ENCODE data around the gene RASGRP2. TPM values are rescaled to one million over a fixed set of nuclear protein-coding genes. Genes with fewer than 3 reads are reported as not detected.

The RASGRP2 gene
- total and polyA plus RNA-seq, 10 donors: 148 to 283 (median 213) TPM

DNA sequence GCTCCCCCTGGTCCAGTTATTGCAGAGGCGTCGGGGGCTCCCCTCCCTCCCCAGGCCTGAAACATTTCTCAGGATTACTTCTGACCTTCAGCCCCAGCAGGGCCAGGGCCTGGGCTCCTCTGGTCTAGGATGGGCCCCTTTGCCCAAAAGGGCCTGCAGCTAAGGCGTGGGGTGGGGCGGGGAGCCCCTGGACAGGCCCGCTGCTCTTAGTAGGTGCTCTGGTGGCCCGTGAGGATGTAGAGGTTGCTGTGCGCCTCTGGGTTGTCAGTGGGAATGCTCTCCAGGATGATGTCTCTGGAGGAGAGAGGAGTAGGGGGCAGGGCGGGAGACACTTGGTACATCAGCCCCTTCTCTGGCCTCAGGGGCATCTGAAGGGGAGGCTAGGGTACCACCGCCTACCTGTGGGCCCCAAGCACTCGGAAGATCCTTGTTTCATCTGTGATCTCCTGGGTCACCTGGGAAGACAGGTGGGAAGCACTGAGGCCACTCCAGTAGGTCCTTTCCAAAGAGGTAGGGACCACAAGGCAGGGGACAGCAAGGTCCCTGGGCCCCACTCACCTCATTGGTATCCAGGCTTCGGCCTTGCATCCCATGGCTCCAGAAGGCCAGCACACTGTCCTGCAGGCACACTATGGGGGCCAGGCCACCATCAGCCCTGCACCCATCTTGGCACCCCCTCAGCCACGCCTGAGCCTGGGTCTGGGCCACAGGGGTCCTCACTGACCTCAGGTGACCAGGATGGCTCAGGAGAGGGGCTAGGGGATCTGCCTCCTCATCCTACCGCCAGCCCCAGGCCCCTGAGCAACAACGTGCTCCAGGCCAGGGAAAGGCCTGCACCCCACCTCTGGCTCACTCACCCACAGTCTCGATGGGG is 45.6 kb upstream of the RASGRP2 start:
- H3K27ac ChIP-seq: peak overlapping the region in 2 of 8 donors; percentile 56 to 86
- H3K27me3 ChIP-seq (replicated peaks in 1 of 7): no peaks in the 10 kb centered on the region
- 88 to 95% (median 93%) methylated on average over 10 to 15 of the region's 15 CpGs for WGBS, 5 donors
- peaks cover 0 to 49% (median 32%) of the 10 kb centered on the region in 6 donors for H3K4me1 ChIP-seq
- intact Hi-C loops (cut with DNase I; ENCODE audit: low total_unique reads): loop anchor here (10.0 kb wide), 1 partner anchor 55 kb away; the partner anchor contains the start of gene CDC42BPG
- H3K9me3 ChIP-seq: no peaks in the 10 kb centered on the region
- H3K4me3 ChIP-seq: no peak overlapping the region
- H3K36me3 ChIP-seq: peaks cover 0 to 69% (median 41%) of the 10 kb centered on the region in 6 donors
- DNase-seq: peak; percentile 69
- TF ChIP-seq, protein P1, sequence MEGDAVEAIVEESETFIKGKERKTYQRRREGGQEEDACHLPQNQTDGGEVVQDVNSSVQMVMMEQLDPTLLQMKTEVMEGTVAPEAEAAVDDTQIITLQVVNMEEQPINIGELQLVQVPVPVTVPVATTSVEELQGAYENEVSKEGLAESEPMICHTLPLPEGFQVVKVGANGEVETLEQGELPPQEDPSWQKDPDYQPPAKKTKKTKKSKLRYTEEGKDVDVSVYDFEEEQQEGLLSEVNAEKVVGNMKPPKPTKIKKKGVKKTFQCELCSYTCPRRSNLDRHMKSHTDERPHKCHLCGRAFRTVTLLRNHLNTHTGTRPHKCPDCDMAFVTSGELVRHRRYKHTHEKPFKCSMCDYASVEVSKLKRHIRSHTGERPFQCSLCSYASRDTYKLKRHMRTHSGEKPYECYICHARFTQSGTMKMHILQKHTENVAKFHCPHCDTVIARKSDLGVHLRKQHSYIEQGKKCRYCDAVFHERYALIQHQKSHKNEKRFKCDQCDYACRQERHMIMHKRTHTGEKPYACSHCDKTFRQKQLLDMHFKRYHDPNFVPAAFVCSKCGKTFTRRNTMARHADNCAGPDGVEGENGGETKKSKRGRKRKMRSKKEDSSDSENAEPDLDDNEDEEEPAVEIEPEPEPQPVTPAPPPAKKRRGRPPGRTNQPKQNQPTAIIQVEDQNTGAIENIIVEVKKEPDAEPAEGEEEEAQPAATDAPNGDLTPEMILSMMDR (IDR thresholded peaks at IDR 0.05 in 8 of 11, conservative IDR thresholded peaks at IDR 0.05 in 3 of 11): no peak
- peak in 1 of 3 donors; percentile 21 for TF ChIP-seq POLR2AphosphoS5 (IDR thresholded peaks at IDR 0.05)

DNA sequence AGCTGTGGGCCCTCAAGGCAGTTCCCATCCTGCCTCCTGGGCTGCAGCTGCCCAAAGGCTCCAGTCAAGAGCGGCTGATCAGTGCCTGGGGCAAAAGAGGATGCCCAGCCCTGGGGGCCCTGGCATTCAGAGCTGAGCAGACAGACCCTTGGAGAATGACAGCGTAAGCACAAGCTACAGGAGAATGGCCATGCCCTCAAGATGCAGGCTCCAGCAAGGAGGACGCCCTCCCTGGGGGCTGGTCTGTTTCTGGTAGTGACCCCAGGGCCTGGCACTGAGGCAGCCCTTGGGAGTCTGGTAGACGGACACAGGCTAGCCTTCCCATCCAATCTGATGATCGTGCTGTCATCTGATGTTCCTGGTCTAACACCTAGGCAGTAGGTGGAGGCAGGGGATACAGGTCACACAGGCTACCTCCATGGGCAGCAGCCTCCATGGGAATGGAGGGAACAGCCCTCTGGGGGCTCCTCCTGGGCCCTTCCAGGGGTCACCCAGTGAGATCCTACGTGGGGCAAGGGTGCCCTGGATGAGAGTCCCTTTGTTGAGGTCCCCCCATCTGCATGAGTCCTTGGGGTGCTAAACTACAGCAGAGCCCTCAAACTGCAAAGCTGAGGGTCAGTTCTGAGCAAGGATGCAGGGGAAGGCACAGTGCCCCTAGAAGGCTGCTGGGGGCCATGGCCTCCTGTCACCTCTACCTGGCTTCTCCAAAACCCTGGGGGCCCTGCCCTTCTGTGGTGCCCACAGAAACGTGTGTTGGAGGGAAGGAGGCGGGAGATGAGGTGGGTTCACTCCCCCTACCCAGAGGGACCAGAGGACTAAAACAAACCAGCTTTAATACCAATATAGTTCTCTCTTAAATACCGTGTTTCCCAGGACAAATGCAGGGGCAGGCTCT is 44.6 kb upstream of the RASGRP2 start:
- Histone ChIP-seq H3K4me1 (peaks cover 0 to 39% (median 24%) of the 10 kb centered on the region in 6 donors), H3K27ac (peak overlapping the region in 4 of 8 donors; percentile 18 to 56 (median 54)), H3K27me3 (replicated peaks in 1 of 7) (no peaks in the 10 kb centered on the region), H3K9me3 (no peaks in the 10 kb centered on the region), H3K4me3 (no peak overlapping the region), H3K36me3 (peaks cover 0 to 61% (median 41%) of the 10 kb centered on the region in 6 donors)
- TF ChIP-seq, protein P1 (IDR thresholded peaks at IDR 0.05 in 8 of 11, conservative IDR thresholded peaks at IDR 0.05 in 3 of 11): no peak
- TF ChIP-seq POLR2AphosphoS5 (IDR thresholded peaks at IDR 0.05) (no peak), POLR2A (IDR thresholded peaks at IDR 0.05) (no peak)
- 83 to 90% (median 87%) methylated on average over 6 to 9 of the region's 9 CpGs for WGBS, 5 donors
- DNase-seq: peak; percentile 69
- intact Hi-C loops (cut with DNase I; ENCODE audit: low total_unique reads): loop anchor here (10.0 kb wide), 1 partner anchor 56 kb away; the partner anchor contains the start of gene CDC42BPG

DNA sequence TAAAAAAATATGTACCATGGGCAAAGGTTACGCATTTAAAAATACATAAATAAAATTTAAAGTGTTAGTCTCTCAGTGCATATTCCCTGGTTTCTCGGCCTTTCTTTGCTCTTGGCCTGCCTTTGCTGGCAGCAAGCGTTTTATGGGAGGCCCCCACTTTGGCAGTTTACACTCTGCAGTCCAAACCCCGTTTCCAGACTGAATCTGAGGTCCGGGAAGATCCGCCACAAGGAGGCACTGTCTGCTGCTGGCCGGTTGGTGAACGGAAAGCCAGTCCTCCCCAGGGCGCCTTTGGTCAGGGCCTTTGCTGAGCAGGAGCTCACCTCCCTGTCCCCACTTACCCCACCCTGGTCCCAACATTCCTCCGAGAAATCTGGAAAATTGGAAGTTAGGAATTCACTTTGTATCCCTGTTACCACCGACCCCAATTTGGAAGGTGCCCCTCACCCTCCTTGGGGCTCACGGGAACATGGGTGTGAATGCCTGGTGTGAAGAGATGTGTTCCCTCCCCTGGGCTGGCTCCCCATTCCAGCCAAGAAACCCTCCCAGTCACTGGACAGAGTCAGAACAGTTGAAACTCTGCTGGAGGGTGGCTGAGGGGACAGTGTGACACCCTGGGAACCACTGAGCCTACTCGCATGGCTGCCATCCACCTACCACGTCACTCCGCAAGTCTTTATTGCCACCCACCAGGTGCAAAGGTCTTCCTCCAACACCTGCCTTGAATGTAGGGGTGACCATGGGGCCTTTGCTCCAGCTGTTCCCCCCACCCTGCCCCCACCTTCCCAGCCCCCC is 43.8 kb upstream of the RASGRP2 start:
- DNase-seq: peak; percentile 90
- Histone ChIP-seq H3K9me3 (no peaks in the 10 kb centered on the region), H3K4me3 (no peak overlapping the region), H3K4me1 (peaks cover 0 to 38% (median 17%) of the 10 kb centered on the region in 6 donors), H3K27me3 (replicated peaks in 1 of 7) (no peaks in the 10 kb centered on the region), H3K27ac (peak overlapping the region in 6 of 8 donors; percentile 18 to 56 (median 38)), H3K36me3 (peaks cover 0 to 55% (median 41%) of the 10 kb centered on the region in 6 donors)
- intact Hi-C loops (cut with DNase I; ENCODE audit: low total_unique reads): loop anchor here (10.0 kb wide), 1 partner anchor 57 kb away; the partner anchor contains the start of gene CDC42BPG
- WGBS, 5 donors: 42 to 48% (median 46%) methylated on average over 12 to 15 of the region's 15 CpGs
- TF ChIP-seq, protein P1 (IDR thresholded peaks at IDR 0.05 in 8 of 11, conservative IDR thresholded peaks at IDR 0.05 in 3 of 11): peak; percentile 17 to 81 (median 67)
- no peak for TF ChIP-seq POLR2A (IDR thresholded peaks at IDR 0.05)
- TF ChIP-seq POLR2AphosphoS5 (IDR thresholded peaks at IDR 0.05): peak in 2 of 3 donors; percentile 58 to 60

Data from spleen (tissue), 11 donors.